Activated CD8-positive, alpha-beta memory T cell treated with anti-CD3 and anti-CD28 coated beads for 48 hours (primary cell): ENCODE measurements around the gene PHGDH.

ENCODE experiments used
- DNase-seq, 3 experiments: peaks; one replicate each; pipeline ENCODE4 v3.0.0-alpha.2; 2020; ENCODE audit warnings: low read depth in 2 of 3, low spot score in 2 of 3

Gene PHGDH

DNA sequence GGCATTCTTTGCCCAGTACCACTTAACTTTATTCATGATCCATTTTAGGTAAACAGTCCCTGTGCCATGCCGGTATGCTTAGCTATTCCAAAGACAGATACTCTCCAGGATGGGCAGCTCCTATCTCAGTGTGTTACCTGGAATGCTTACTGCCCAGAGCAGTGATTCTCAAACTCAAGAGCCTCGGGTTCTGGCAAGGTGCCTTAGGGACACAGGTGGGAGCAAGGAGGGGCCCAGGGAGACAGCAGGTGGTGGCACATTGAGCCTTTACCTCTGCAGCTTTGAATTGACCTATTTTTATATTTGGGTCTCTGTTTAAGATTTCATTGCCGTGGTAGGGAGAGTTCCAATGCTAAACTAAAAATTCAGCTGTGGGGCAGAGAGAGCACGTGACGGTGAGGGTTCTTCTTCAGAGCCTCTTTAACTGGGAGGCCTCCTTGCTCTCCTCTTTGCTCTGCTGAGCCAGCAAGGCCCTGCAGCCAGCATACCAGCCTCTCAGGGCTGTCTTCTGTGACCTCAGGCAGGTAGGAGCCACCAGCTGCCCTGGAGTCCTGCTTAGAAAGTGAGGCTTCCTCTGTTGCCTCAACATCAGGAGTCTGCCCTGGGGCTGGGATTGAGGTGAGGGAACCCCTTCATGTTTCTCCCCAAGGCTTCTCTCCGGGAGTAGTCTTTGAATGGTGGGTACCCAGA, 20.2 kb downstream of the PHGDH start:
- no peak for DNase-seq

DNA sequence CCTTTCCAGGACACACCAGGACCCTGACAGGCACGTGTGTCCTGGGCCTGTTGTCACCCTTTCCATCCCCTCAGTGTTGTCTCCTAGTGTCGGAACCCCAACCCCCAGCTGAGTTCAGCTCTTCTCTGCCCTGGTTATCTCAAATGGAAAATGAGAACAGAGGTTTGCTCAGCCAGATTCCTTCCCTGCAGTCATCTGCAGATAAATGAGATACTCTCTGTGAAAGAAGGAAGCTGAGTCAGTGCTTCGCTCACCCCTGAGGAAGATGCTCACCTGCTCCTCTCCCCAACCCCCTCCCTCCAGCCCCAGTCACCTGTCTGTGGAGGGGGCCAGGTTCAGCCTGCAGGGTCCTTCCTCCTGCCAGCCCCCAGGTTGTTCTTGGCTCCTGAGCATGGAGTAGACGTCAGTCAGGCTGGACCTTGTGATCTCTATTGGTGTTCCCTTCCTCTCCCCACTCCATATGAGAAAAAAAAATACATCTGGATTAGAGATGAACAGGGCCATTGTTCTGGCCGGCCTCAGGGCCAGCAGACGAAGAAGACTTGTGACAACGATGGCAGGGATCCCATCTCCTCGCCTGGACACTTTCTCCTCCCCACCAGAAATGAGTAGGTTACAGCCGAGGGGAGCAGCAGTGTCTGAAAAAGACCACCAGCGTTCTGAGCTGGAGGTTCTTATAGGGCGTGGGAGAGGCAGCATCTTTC, 20.9 kb downstream of the PHGDH start:
- DNase-seq: no peak

DNA sequence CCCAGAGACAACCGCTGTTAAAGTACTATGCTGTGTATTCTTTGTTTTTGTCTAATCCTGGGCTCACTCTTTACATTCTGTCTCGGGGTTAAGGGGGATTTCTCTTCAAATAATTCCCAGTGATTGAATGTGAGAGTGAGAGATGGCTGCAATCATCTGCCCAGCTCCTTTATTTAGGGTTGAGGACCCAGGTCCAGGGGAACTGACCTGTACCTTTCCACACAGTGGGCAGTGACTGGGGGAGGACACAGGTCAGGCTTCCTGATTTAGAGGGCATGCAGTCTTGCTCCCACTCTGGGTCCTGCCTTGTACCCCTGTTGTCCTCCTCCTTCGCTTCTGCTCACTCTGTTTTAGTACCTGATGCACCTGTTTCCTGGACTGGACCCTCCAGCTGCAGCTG, 22.0 kb downstream of the PHGDH start:
- no peak for DNase-seq

DNA sequence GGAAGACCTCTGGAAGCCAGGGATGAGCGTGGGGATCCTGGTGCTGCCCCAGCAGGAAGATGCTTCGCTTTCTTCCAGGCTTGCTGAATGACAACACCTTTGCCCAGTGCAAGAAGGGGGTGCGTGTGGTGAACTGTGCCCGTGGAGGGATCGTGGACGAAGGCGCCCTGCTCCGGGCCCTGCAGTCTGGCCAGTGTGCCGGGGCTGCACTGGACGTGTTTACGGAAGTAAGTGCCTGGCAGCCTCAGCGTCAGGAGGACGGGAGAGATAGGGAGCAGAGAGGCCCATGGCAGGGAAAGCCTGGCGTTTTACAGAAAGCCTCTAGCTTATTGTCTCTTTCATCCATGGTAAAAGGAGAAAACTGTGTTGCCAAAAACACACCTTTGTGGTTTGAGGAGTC, 23.5 kb downstream of the PHGDH start:
- no peak for DNase-seq

DNA sequence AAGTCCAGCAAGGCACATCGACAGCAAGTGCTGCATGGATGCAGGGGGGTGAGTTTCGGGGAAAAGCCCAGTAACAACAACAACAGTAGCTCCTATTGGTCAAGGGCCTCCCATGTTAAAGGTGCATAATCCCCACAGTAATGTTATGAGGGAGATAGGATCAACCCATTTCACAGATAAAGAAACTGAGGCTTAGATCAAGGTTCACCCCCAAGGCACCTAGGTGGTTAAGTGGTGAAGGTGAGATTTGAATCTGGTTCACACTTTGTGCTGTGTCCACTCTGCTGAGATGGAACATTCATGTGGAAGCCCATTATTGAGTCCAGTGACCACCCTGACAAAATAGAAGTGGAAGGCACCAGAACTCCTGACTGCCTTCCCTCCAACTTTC, 24.9 kb downstream of the PHGDH start:
- DNase-seq: no peak

DNA sequence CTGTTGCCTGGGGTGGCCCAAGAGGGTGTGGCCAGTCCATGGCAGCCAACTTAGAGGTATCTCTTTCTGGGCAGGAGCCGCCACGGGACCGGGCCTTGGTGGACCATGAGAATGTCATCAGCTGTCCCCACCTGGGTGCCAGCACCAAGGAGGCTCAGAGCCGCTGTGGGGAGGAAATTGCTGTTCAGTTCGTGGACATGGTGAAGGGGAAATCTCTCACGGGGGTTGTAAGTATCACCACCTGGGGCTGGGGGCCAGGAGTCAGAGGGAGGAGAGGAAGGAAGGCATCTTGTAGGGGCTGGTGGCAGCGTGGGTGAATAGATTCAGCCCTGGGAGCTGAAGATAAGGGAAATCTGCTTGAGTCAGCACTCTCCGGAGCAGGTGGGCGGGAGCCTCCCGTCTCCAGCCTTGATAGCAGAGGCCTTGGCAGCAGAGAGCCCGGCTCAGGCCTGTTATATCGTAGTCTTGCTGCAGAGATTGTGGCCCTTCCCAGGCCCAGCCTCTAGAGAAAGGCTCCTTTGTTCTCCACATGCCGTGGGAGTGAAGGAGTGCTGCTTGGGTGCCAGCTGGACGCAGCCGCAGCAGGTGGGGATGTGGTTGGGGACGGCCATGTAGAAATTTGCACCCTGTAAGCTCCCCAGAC, 25.4 kb downstream of the PHGDH start:
- DNase-seq: no peak

DNA sequence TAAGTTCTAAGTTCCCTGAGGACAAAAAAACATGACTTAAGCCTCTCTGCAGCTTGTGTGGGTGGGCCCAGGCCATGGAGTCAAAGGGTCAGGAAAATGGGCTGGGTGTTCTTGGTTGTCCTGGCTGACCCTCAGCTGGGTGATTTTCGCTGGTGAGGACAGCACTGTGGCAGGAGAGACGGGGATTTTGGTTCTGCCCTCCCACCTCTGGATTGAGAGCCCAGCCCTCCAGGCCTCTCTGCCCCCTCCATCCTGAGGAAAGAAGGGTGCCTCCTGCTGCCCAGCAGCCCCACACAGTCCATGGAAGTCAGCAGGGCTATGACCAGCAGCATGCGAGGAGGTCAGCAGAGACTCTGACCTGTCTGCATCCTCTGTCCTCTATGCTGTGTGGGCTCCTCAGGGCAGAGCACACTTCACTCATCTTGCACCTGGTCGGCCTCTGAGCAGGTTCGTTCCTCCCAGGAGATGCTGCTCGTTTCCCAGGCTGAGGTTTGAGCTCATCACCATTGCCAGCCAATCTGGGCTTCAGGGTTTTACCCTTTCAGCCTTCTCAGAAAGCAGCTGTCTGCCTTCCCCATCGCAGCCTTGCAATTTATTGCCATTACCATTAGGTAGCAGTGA, 26.5 kb downstream of the PHGDH start:
- no peak for DNase-seq

DNA sequence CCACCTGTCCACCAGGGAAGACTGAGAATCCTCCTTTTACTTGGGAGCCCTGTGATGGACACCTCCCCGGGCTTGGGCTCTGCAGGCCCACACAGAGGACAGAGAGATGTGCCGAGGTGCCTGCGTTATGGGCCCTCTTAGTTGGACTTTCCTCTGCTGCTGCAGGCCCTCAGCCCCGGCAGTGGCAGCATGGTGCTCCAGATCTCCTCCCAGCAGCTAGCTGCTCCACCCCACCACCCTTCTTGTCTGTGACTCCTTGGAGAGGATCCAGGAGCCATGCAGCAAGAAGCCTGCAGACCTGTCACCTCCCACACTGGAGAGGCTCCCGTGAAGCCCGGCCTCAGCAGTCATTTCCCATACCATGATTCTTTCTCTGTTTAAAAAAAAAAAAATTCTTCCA, 27.4 kb downstream of the PHGDH start:
- DNase-seq: no peak

DNA sequence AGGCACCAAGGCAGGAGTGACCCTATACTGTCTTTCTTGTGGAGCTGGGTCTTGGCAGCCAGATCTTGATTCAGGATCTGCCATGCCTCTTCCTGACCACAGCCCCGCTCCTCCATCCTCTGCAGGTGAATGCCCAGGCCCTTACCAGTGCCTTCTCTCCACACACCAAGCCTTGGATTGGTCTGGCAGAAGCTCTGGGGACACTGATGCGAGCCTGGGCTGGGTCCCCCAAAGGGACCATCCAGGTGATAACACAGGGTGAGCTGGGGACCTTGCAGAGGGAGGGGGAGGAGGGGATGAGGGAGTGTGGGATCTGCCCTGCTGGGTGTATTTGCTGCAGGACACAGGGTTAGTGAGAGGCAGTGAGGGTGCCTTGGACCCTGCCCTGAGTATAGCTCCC, 28.5 kb downstream of the PHGDH start:
- no peak for DNase-seq

DNA sequence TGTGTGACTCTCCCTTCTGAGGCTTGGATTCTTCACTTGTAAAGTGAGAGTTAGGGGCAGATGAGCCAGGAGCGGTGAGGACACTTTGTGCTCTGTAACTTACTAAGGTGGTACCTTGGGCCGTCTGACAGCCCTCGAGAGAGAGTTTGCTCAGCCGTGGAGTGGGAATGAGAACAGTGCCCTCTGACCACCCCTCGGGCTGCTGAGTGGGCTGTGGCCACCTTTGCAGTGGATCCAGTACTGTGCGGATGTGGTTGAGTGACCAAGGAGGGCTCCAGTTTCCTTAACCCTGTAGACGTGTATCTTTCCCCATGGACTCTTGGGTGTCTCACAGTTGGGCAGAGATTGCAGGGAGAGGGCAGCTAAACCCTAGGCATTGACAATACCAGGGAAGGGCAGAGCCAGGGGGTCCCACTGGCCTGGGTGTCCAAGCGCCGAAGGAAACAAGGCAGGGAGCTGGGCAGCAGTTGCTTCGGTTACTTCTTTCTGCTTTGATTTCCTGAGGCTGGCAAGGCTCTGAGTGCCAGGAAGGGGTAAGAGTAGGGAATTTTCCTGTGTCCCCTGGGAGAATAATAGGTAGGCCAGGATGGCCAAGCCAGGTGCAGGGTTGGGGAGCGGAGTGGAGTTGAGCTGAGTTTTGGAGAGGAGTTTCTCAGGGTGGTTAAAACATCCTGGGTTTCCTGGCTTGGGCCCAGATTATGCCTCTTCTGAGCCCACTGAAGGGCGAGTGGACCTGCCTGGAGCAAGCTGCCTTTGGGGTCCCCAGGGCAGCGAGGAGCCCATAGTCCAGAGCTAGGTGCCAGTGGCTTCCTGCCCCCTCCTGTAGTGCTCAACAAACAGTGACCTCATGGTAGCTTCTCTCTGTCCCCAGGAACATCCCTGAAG, 29.4 kb downstream of the PHGDH start:
- no peak for DNase-seq

DNA sequence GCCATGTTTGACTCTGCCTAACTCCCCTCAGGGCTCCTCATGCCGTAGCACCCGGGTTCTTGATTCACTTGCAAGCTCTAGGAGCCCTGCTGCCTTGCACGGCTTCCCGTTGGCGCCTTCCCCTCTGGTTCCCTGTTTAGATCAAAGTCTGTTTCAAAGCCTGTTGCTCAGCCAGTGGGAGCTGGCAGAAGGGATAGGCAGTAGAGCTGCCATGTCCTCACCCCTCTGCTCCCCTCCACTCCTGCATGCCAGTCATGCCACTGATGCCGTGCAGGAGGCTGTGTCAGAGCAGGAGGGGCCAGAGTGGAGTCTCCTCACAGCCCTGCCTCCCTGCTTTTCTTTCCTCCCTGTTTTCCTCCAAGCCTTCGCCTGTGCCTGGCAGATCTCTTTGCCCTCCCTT, 30.5 kb downstream of the PHGDH start:
- DNase-seq: no peak

DNA sequence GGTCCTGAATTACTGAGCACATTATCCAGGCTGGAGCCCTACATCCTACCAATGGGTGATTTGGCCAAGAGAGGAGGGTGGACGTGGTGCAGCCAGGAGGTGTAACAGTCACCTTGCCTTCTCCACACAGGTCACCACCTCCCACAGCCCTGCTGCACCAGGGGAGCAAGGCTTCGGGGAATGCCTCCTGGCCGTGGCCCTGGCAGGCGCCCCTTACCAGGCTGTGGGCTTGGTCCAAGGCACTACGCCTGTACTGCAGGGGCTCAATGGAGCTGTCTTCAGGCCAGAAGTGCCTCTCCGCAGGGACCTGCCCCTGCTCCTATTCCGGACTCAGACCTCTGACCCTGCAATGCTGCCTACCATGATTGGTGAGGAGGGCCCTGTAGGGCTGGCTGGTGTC, 30.9 kb downstream of the PHGDH start:
- DNase-seq: no peak

DNA sequence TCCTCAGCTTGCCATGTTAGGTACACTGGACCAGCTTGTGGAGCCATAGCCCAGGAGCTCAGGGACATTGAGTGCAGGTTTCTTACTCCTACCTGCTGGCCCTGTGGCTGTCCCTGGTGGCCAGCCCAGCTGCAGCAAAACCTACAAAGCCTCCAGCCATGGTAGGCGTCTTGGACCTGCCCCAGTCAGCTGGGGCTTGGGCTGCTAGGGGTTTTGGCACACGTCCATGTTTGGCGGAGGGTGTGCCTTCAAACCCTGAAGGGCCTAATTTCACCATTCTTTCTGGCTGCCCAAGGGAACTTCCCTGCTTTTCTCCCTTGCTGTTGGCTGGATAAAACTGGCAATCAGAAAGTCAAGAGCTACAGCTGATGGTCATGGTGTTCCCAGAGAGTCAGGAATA, 31.6 kb downstream of the PHGDH start:
- DNase-seq: no peak

DNA sequence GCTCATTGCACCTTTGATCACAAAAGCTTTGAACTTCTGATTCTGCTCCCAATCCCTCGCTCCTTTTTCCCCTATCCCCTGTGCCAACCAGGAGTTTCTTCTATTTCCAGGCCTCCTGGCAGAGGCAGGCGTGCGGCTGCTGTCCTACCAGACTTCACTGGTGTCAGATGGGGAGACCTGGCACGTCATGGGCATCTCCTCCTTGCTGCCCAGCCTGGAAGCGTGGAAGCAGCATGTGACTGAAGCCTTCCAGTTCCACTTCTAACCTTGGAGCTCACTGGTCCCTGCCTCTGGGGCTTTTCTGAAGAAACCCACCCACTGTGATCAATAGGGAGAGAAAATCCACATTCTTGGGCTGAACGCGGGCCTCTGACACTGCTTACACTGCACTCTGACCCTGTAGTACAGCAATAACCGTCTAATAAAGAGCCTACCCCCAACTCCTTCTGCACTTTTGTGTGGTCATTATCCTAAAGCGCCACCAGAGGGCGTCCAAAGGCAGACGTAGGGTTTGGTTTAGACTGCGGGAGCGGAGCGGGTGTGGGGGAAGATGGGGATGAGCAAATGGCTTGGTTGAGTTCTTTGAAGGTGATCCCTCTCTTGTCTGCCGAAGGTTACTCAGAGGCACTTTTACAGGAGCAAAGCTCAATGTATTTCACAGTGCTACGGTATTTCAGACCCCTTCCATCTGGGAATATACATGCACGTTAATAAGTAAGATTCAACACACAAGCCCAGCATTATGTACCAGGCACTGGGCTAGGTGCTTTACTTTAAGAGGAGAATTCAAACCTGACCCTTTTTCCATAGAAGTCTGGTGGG, 32.3 kb downstream of the PHGDH start:
- DNase-seq: peak; percentile 15 to 27 (median 23)

DNA sequence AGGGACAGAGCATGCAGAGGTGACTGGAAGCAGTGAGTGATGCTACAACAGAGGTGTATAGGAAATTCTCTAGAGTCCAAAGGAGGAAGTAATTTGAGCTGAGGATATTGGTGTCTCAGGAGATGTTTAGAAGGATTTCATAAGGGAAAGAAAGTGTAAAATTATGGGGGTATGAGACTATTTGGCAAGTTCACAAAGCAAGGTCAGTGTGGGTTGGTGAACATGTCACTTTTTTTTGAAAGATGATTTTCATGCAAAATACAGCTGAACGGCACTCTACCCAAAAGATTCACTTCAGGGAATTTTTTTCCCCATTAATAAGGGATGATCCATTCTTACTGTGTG, 32.8 kb downstream of the PHGDH start:
- no peak for DNase-seq

DNA sequence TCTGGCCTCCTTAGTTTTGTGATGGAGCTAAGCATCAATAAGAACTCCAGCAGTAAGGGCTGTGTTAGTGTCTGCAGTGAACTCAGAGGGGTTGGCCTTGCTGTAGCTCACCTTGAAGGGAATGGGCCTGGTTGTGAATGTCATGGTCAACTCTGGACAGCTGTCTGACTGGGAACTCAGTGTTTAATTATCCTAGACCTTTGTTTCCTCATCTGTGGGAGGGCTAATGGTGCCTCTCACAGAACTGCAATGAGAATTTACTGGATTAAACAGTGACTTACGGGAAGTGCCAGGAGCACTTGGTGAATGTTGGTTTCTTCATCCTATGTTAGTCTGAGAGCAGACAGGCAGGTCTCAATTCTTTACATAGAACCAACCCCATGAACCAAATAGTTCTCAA, 33.3 kb downstream of the PHGDH start:
- no peak for DNase-seq

DNA sequence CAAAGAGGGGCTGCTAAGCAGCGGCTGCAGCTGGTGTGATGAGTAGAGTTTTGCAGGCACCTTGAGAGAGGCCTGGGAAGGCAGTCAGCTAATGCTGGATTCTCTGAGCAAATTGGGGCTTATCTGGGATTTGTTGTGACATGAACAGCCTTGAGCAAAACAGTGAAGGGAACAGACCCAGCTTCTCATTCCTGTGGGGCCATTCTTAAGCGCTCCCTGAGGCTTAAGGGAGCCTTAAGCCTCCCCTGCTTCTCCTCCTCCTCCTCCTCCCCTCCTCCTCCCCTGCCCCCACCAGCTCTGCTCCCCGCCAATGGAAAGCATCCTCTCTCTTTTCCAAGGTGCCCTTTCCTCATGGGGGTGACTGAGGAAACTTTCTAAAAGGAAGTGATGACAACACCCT, 35.7 kb downstream of the PHGDH start:
- DNase-seq: no peak

DNA sequence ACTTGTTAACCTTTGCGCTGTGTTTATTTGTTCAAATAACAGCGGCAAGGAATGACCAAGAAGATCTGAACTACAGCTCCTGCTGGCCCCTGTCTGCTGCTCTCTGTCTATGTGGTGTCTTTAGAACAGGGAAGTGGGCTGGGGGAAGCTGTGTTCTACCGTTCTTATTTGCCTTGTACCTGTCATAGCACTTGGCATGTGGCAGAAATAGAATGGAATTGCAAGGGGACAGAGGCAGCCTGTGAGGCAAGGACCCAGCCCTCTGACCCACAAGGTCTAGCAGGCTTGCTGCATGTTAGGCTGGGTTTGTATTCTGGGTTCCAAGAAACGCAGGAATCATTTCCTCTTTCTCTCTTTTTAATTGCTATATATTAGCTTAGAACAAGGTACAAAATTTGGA, 36.3 kb downstream of the PHGDH start:
- no peak for DNase-seq

DNA sequence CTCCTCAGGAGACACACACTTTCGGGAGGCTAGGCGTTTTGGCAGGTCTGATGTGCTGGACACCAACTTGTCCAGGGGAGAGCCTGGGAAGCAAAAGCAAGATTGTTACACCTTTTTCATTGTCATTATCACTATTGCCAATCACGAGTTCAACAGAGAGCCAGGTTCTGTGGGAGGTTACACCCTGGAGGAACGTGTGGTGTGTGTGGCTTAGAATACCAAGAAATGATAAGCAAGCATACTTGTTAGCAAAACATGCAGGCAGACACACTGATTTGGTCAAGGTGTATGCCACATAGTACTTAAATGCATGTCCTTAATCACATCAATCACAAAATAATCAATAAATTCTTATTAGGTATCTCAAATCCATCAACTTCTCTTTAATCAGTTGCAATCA, 40.9 kb downstream of the PHGDH start:
- DNase-seq: no peak

DNA sequence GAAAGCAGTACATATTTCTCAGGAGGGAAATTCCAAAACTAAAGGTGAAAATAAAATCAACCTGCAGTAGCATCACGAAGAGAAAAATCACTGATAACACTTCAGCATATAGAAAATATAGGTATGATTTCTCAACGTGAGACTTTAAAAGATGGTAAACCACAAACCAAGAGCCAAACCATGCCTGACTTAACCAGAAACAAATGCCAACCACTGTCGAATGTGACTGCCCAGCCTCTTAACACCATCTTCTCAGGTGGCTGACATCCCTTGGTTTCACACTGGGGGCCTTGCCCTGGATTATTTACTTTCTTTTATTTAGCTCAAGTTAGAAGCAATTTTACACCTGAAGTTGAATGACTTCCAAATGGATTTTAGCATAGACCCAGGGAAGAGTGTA, 46.9 kb downstream of the PHGDH start:
- DNase-seq: no peak
